ENCODE results near the gene JAKMIP3.

DNA sequence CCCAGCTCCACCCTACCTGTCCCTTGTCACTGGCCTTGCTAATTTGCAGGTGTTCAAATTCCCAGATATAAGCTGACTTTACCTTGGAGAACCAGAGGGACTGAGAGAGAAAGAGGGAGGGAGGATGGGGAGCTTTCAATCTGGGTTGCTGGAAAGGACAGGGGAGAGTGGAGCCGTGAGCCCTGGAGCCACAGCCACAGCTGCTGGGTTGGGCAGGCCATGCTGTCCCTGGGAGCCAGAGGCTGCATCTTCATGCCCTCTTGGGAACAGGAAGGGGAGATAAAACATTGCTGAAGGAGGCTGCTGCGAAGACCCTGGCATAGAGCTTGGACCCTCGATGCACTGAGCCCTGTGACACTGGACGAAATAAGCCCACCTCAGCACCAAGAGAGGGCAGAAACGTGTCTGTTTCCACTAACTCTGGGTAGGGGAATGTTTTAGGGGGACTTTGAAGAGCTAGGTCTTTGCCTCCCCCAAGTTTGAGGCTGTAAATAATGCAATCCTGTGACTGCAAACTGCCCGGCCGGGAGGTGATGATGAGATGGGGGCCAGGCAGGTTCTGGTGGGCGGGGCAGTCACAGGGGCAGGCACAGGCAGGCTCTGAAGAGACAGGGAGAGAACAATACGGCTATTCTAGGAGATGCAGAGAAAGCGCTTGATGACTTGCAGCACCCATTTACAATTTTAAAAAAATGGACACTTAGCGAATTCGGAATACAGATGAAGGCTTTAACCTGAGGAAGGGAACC, 5.8 kb upstream of the JAKMIP3 start:
- TF ChIP-seq, protein P1, sequence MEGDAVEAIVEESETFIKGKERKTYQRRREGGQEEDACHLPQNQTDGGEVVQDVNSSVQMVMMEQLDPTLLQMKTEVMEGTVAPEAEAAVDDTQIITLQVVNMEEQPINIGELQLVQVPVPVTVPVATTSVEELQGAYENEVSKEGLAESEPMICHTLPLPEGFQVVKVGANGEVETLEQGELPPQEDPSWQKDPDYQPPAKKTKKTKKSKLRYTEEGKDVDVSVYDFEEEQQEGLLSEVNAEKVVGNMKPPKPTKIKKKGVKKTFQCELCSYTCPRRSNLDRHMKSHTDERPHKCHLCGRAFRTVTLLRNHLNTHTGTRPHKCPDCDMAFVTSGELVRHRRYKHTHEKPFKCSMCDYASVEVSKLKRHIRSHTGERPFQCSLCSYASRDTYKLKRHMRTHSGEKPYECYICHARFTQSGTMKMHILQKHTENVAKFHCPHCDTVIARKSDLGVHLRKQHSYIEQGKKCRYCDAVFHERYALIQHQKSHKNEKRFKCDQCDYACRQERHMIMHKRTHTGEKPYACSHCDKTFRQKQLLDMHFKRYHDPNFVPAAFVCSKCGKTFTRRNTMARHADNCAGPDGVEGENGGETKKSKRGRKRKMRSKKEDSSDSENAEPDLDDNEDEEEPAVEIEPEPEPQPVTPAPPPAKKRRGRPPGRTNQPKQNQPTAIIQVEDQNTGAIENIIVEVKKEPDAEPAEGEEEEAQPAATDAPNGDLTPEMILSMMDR (conservative IDR thresholded peaks at IDR 0.05), result no peak
- TF ChIP-seq EZH2 (IDR thresholded peaks at IDR 0.05; ENCODE audit: low read depth), result no peak
